HepG2 (cell line): ENCODE measurements around the gene CR1L. TPM values are rescaled to one million over a fixed set of nuclear protein-coding genes. Genes with fewer than 3 reads are reported as not detected.

Experiments used
- ATAC-seq: fragments of 200-7000 bp; cut with Tn5 transposase; 3 replicates; pipeline ENCODE4 v1.9.1; 2020; ENCODE audit warnings: mild to moderate bottlenecking, moderate library complexity
- BruUV-seq: library from RNA; stranded (reverse); fragments of 400-500 nt; replicated peaks from 2 replicates; lab custom pipeline; 2021; lab: Mats Ljungman, UMichigan
- CTCF ChIA-PET: fragments of 300-600 bp; formaldehyde crosslinking; extraction: SDS; loops from one replicate; lab custom pipeline; 2021; ENCODE audit warnings: low total read pairs, inconsistent platforms, low intra/inter-chr PET ratio; lab: Yijun Ruan, JAX
- POLR2A ChIA-PET: fragments of 350-600 bp; sonication (Branson Sonifier 250); formaldehyde crosslinking; loops from one replicate; lab custom pipeline; 2020; ENCODE audit warnings: antibody characterized with exemption, inconsistent platforms; lab: Yijun Ruan, JAX
- DNase-seq: peaks from one replicate; pipeline ENCODE4 v3.0.0-alpha.2; 2015; ENCODE audit warnings: low spot score
- FAIRE-seq: peaks from 3 replicates; lab custom pipeline; 2011; peaks lifted over from hg19 to GRCh38; lab: Jason Lieb, UNC
- H2AFZ ChIP-seq: one replicate; pipeline ENCODE4 v1.6.1; 2011; ENCODE audit warnings: low read length, inconsistent platforms
- H3K27ac ChIP-seq: fragments of 300-600 bp; 3 replicates; pipeline ENCODE4 v1.8.0; 2011; ENCODE audit warnings: mixed run types, mild to moderate bottlenecking, mixed read lengths, low read length, inconsistent platforms; ENCODE audit not compliant: insufficient read depth; ENCODE audit errors: extremely low read length
- H3K27me3 ChIP-seq, 2 experiments: fragments of 200-600 bp in 1 of 2; 2 replicates in 1 of 2; 3 replicates in 1 of 2; pipeline versions ENCODE4 v1.6.0 to v1.8.0; 2011; ENCODE audit warnings: low read length in 2 of 2, mild to moderate bottlenecking in 2 of 2, moderate library complexity in 2 of 2, inconsistent platforms in 1 of 2; ENCODE audit not compliant: insufficient read depth in 2 of 2, control insufficient read depth in 1 of 2
- H3K36me3 ChIP-seq, 2 experiments: fragments of 200-600 bp in 1 of 2; replicated peaks in 1 of 2; 2 replicates in 1 of 2; 3 replicates in 1 of 2; pipeline versions ENCODE4 v1.5.1 to v1.8.0; 2011; ENCODE audit warnings: low read length in 2 of 2, inconsistent platforms in 1 of 2; ENCODE audit not compliant: insufficient read depth in 2 of 2, control insufficient read depth in 1 of 2
- H3K4me1 ChIP-seq: 2 replicates; pipeline ENCODE4 v1.5.1; 2012; ENCODE audit warnings: low read length, inconsistent platforms; ENCODE audit not compliant: insufficient read depth
- H3K4me2 ChIP-seq: 2 replicates; pipeline ENCODE4 v1.6.0; 2011; ENCODE audit warnings: low read depth, low read length, inconsistent platforms
- H3K4me3 ChIP-seq, 3 experiments: fragments of 200-600 bp in 1 of 3; sonication (generic), shearing (Covaris generic) in 1 of 3; replicated peaks in 1 of 3; 2 replicates each; pipeline ENCODE4 v1.5.1; 2011 to 2016; ENCODE audit warnings: low read length in 3 of 3, inconsistent platforms in 2 of 3, low read depth in 2 of 3, mild to moderate bottlenecking in 2 of 3, control low read depth in 1 of 3, mixed read lengths in 1 of 3; ENCODE audit not compliant: insufficient read depth in 1 of 3
- H3K79me2 ChIP-seq: one replicate; pipeline ENCODE4 v1.6.1; 2011; ENCODE audit warnings: low read length, inconsistent platforms; ENCODE audit not compliant: insufficient read depth
- H3K9ac ChIP-seq: 2 replicates; pipeline ENCODE4 v1.6.0; 2011; ENCODE audit warnings: mild to moderate bottlenecking, low read depth, low read length, inconsistent platforms; ENCODE audit not compliant: insufficient read depth
- H3K9me3 ChIP-seq: 2 replicates; pipeline ENCODE4 v1.5.1; 2012; ENCODE audit warnings: mild to moderate bottlenecking, low read length
- H4K20me1 ChIP-seq: 2 replicates; pipeline ENCODE4 v1.6.0; 2011; ENCODE audit warnings: inconsistent platforms, mild to moderate bottlenecking, low read length, moderate library complexity; ENCODE audit not compliant: insufficient read depth
- ATF1 ChIP-seq: IDR thresholded peaks from 2 replicates; pipeline ENCODE4 v1.6.1; 2016; ENCODE audit warnings: mild to moderate bottlenecking, control low read depth
- FOSL1 ChIP-seq: sonication (generic); formaldehyde crosslinking; IDR thresholded peaks from 2 replicates; pipeline ENCODE4 v1.9.0; 2021; ENCODE audit warnings: missing genetic modification reagents, borderline replicate concordance
- IRF2 ChIP-seq: IDR thresholded peaks from 2 replicates; pipeline ENCODE4 v1.6.1; 2018; ENCODE audit warnings: missing genetic modification reagents, missing compliant biosample characterization
- JDP2 ChIP-seq: sonication (generic); formaldehyde crosslinking; IDR thresholded peaks from 2 replicates; pipeline ENCODE4 v1.8.1; 2022; ENCODE audit warnings: missing genetic modification reagents, borderline replicate concordance
- MED1 ChIP-seq: sonication (generic); formaldehyde crosslinking; IDR thresholded peaks from 2 replicates; pipeline ENCODE4 v1.4.0; 2020; ENCODE audit warnings: missing genetic modification reagents
- MTA3 ChIP-seq: sonication (generic); formaldehyde crosslinking; IDR thresholded peaks from 2 replicates; pipeline ENCODE4 v1.4.0; 2020; ENCODE audit warnings: missing genetic modification reagents
- NPAS2 ChIP-seq: sonication (generic); formaldehyde crosslinking; IDR thresholded peaks from 2 replicates; pipeline ENCODE4 v1.8.0; 2022; ENCODE audit warnings: mild to moderate bottlenecking, missing genetic modification reagents, borderline replicate concordance
- PAF1 ChIP-seq: IDR thresholded peaks from 2 replicates; pipeline ENCODE4 v1.6.1; 2016; ENCODE audit warnings: missing genetic modification reagents, missing compliant biosample characterization
- RFX3 ChIP-seq: IDR thresholded peaks from 2 replicates; pipeline ENCODE4 v1.6.1; 2016; ENCODE audit warnings: missing biosample characterization, missing genetic modification reagents
- SIN3A ChIP-seq: IDR thresholded peaks from 2 replicates; pipeline ENCODE4 v1.6.1; 2011; ENCODE audit warnings: low read depth, mild to moderate bottlenecking, control low read depth, low read length, borderline replicate concordance
- ZBTB3 ChIP-seq: sonication (generic); formaldehyde crosslinking; IDR thresholded peaks from 2 replicates; pipeline ENCODE4 v1.4.0; 2020; ENCODE audit warnings: low read depth, mild to moderate bottlenecking, moderate library complexity, missing genetic modification reagents, borderline replicate concordance
- ZNF12 ChIP-seq: sonication (generic); formaldehyde crosslinking; IDR thresholded peaks from 2 replicates; pipeline ENCODE4 v1.5.0; 2020; ENCODE audit warnings: missing genetic modification reagents
- ZNF160 ChIP-seq: sonication (generic); formaldehyde crosslinking; IDR thresholded peaks from 2 replicates; pipeline ENCODE4 v1.8.0; 2022; ENCODE audit warnings: mild to moderate bottlenecking, inconsistent platforms, missing genetic modification reagents
- ZNF256 ChIP-seq: sonication (generic); formaldehyde crosslinking; conservative IDR thresholded peaks from 2 replicates; pipeline ENCODE4 v1.4.0; 2020; ENCODE audit warnings: missing genetic modification reagents
- ZNF567 ChIP-seq: sonication (generic); formaldehyde crosslinking; IDR thresholded peaks from 2 replicates; pipeline ENCODE4 v1.8.1; 2023; ENCODE audit warnings: mild to moderate bottlenecking, missing genetic modification reagents, borderline replicate concordance
- ZSCAN29 ChIP-seq: sonication (generic); formaldehyde crosslinking; conservative IDR thresholded peaks from 2 replicates; pipeline ENCODE4 v1.4.0; 2020; ENCODE audit warnings: mild to moderate bottlenecking, missing genetic modification reagents
- WGBS: methylation state at CpG from one replicate; pipeline ENCODE4 v1.1.6; 2017; ENCODE audit warnings: low lambda C conversion rate; 5-methylcytosine and 5-hydroxymethylcytosine counted together
- in situ Hi-C: cut with HindIII; loops from 2 replicates; pipeline ENCODE4 v1.10.0; 2017; ENCODE audit warnings: low pct_unique_long_range_greater_than_20kb; ENCODE audit not compliant: extremely low pct_ligation_motif_present
- intact Hi-C: fragments of 100-400 bp; cut with micrococcal nuclease; formaldehyde crosslinking; loops from one replicate; pipeline ENCODE4 v1.10.0; 2022; ENCODE audit not compliant: unreplicated experiment
- polyA plus RNA-seq, 8 experiments: library from polyadenylated mRNA; depleted of rRNA in 3 of 8; stranded (reverse) in 7 of 8; unstranded in 1 of 8; fragments of >200 nt; fragmentation: Illumina TruSeq in 4 of 8; extraction: Trizol in 4 of 8; gene quantifications; 2 replicates each; pipeline versions ENCODE4 v1.2.1 to v1.2.3, GENCODE V29; 2011 to 2016; ENCODE audit warnings: low read depth in 4 of 8, missing spikeins in 1 of 8, mixed read lengths in 1 of 8; ENCODE audit not compliant: insufficient read depth in 1 of 8
- total RNA-seq, 5 experiments: library from RNA; depleted of rRNA; stranded (reverse); fragments of >200 nt; fragmentation: Illumina TruSeq; extraction: Trizol; gene quantifications; 2 replicates each; pipeline ENCODE4 v1.2.3, GENCODE V29; 2016; ENCODE audit warnings: low read depth in 1 of 5
- TF ChIP-seq, protein P1 (sequence below): sonication (generic); formaldehyde crosslinking; IDR thresholded peaks from 2 replicates; pipeline ENCODE4 v1.8.1; 2022; ENCODE audit warnings: mild to moderate bottlenecking, missing genetic modification reagents
- TF ChIP-seq, protein P2 (sequence below): sonication (generic); formaldehyde crosslinking; conservative IDR thresholded peaks from 2 replicates; pipeline ENCODE4 v1.8.0; 2022; ENCODE audit warnings: low read depth, missing genetic modification reagents

The CR1L gene
- total and polyA plus RNA-seq, 2 of the 13 experiments (the other 11 are each of a cell fraction or from before 2014, with no cell fraction given): not detected

DNA sequence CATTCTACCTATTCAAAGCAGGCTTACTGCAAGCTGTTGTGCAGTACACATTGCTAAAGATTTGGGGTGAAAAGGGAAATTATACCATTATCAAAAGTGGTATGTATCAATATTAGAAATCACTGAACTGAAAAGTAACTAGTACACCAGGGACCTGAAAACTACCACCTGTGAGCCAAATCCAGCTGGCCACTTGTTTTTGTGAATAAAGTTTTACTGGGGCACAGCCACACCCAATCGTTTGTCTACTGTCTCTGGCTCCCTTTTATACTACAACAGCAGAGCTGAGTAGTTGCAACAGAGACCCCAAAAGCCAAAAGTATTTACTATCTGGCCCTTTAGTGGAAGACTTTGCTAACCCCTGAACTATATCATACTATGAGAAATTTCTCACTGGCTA is 13.8 kb upstream of the CR1L start:
- H3K4me2 ChIP-seq: no peak overlapping the region
- no peak overlapping the region for H3K27ac ChIP-seq
- POLR2A ChIA-PET: no interaction called here
- WGBS: 0% methylated on average over 1 of the region's 1 CpG
- H3K36me3 ChIP-seq: no peaks in the 10 kb centered on the region
- H3K27me3 ChIP-seq: no peaks in the 10 kb centered on the region
- CTCF ChIA-PET: no interaction called here
- no peaks in the 10 kb centered on the region for H3K4me1 ChIP-seq
- DNase-seq: no peak
- no peaks in the 10 kb centered on the region for H3K79me2 ChIP-seq
- no peak for ATAC-seq
- H3K4me3 ChIP-seq: no peak overlapping the region
- no peaks in the 10 kb centered on the region for H4K20me1 ChIP-seq
- no peak overlapping the region for H3K9ac ChIP-seq
- no peak overlapping the region for H2AFZ ChIP-seq
- TF ChIP-seq ZNF256 (no peak), ZNF12 (CRISPR knock-in tag) (no peak), IRF2 (no peak), ZBTB3 (CRISPR knock-in tag) (no peak), MED1 (CRISPR knock-in tag) (no peak), ATF1 (CRISPR knock-in tag) (no peak), NPAS2 (CRISPR knock-in tag) (no peak), ZNF160 (CRISPR knock-in tag) (no peak), SIN3A (no peak), MTA3 (no peak), ZSCAN29 (CRISPR knock-in tag) (no peak), PAF1 (CRISPR knock-in tag) (no peak), JDP2 (CRISPR knock-in tag) (no peak), FOSL1 (no peak), ZNF567 (CRISPR knock-in tag) (no peak), RFX3 (CRISPR knock-in tag) (no peak)
- TF ChIP-seq, protein P1, sequence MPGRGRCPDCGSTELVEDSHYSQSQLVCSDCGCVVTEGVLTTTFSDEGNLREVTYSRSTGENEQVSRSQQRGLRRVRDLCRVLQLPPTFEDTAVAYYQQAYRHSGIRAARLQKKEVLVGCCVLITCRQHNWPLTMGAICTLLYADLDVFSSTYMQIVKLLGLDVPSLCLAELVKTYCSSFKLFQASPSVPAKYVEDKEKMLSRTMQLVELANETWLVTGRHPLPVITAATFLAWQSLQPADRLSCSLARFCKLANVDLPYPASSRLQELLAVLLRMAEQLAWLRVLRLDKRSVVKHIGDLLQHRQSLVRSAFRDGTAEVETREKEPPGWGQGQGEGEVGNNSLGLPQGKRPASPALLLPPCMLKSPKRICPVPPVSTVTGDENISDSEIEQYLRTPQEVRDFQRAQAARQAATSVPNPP (CRISPR knock-in tag): no peak
- TF ChIP-seq, protein P2, sequence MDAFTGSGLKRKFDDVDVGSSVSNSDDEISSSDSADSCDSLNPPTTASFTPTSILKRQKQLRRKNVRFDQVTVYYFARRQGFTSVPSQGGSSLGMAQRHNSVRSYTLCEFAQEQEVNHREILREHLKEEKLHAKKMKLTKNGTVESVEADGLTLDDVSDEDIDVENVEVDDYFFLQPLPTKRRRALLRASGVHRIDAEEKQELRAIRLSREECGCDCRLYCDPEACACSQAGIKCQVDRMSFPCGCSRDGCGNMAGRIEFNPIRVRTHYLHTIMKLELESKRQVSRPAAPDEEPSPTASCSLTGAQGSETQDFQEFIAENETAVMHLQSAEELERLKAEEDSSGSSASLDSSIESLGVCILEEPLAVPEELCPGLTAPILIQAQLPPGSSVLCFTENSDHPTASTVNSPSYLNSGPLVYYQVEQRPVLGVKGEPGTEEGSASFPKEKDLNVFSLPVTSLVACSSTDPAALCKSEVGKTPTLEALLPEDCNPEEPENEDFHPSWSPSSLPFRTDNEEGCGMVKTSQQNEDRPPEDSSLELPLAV (CRISPR knock-in tag): no peak
- no peak for FAIRE-seq
- H3K9me3 ChIP-seq: no peaks in the 10 kb centered on the region
- BruUV-seq: no TSS peak
- intact Hi-C loops: no loop called here
- in situ Hi-C loops: no loop called here
